ENCODE results near the gene LCORL. TPM values are rescaled to one million over a fixed set of nuclear protein-coding genes. Genes with fewer than 3 reads are reported as not detected.

LCORL gene
- total RNA-seq, 1 experiment from 2014 or later, result 18.0 TPM

DNA sequence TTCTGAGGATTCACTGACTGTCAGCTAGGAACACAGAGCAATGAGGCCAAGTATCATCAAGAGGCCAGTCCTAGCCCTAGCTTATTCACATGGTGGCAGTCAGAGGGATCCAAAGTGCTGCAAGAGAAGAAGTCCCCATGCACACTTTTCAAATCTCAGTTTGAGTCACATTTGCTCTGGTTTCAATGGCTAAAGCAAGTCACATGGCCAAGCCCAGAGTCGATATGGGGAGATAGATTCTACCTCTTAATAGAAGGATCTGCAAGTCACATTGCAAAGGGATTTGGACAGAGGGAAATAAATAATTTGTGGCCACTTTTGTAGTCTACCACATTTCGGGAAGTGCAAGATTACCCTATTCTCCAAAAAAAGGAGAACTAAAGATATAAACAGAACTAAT, 3.7 kb upstream of the LCORL start:
- peaks cover 4% of the 10 kb centered on the region for H3K79me2 ChIP-seq (ENCODE audit: insufficient read depth, low read length)
- no peak overlapping the region for H2AFZ ChIP-seq (ENCODE audit: low read depth, low read length, poor library complexity, severe bottlenecking)
- DNase-seq (ENCODE audit: low read depth, low spot score), result no peak
- POLR2A ChIA-PET, result no interaction called here
- H3K4me3 ChIP-seq (replicated peaks in 1 of 2; ENCODE audit: low read depth in 1 of 2, low read length in 2 of 2), result no peak overlapping the region
- H3K36me3 ChIP-seq (ENCODE audit: control insufficient read depth in 1 of 2, insufficient read depth in 2 of 2, low read length in 2 of 2), result no peaks in the 10 kb centered on the region
- no TSS peak for BruUV-seq (replicated peaks)
- CTCF ChIA-PET, result no interaction called here
- ATAC-seq, result no peak
- TF ChIP-seq JUND (IDR thresholded peaks at IDR 0.05), result no peak
- TF ChIP-seq CEBPB (IDR thresholded peaks at IDR 0.05; ENCODE audit: low read depth), result no peak
- TF ChIP-seq SRF (IDR thresholded peaks at IDR 0.05; ENCODE audit: low read depth), result no peak
- no peak for TF ChIP-seq EZH2 (IDR thresholded peaks at IDR 0.05)
- TF ChIP-seq, protein P1, sequence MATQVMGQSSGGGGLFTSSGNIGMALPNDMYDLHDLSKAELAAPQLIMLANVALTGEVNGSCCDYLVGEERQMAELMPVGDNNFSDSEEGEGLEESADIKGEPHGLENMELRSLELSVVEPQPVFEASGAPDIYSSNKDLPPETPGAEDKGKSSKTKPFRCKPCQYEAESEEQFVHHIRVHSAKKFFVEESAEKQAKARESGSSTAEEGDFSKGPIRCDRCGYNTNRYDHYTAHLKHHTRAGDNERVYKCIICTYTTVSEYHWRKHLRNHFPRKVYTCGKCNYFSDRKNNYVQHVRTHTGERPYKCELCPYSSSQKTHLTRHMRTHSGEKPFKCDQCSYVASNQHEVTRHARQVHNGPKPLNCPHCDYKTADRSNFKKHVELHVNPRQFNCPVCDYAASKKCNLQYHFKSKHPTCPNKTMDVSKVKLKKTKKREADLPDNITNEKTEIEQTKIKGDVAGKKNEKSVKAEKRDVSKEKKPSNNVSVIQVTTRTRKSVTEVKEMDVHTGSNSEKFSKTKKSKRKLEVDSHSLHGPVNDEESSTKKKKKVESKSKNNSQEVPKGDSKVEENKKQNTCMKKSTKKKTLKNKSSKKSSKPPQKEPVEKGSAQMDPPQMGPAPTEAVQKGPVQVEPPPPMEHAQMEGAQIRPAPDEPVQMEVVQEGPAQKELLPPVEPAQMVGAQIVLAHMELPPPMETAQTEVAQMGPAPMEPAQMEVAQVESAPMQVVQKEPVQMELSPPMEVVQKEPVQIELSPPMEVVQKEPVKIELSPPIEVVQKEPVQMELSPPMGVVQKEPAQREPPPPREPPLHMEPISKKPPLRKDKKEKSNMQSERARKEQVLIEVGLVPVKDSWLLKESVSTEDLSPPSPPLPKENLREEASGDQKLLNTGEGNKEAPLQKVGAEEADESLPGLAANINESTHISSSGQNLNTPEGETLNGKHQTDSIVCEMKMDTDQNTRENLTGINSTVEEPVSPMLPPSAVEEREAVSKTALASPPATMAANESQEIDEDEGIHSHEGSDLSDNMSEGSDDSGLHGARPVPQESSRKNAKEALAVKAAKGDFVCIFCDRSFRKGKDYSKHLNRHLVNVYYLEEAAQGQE (IDR thresholded peaks at IDR 0.05; ENCODE audit: low read depth), result no peak
- TF ChIP-seq FOSL1 (IDR thresholded peaks at IDR 0.05; ENCODE audit: low read depth), result no peak
- TF ChIP-seq POLR2A (IDR thresholded peaks at IDR 0.05; ENCODE audit: borderline replicate concordance, extremely low read depth, insufficient read depth, insufficient read length), result no peak
- TF ChIP-seq, protein P2, sequence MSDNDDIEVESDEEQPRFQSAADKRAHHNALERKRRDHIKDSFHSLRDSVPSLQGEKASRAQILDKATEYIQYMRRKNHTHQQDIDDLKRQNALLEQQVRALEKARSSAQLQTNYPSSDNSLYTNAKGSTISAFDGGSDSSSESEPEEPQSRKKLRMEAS (IDR thresholded peaks at IDR 0.05), result no peak
- no peak for TF ChIP-seq ELF1 (IDR thresholded peaks at IDR 0.05; ENCODE audit: borderline replicate concordance, low read depth)
- TF ChIP-seq POLR2AphosphoS5 (IDR thresholded peaks at IDR 0.05; ENCODE audit: low read depth, low read length), result no peak
- TF ChIP-seq EZH2phosphoT487 (IDR thresholded peaks at IDR 0.05; ENCODE audit: borderline replicate concordance), result no peak
- H3K4me2 ChIP-seq (ENCODE audit: low read length), result no peak overlapping the region
- H3K27me3 ChIP-seq (ENCODE audit: insufficient read depth, low read length), result no peaks in the 10 kb centered on the region
- H3K9ac ChIP-seq (ENCODE audit: low read length), result no peak overlapping the region
- intact Hi-C loops (cut with micrococcal nuclease), result no loop called here
- peaks cover 8% of the 10 kb centered on the region; the same call in 1 of the 2 replicates for H3K9me2 ChIP-seq (ENCODE audit: insufficient read depth)
- H3K27ac ChIP-seq (ENCODE audit: low read depth, low read length), result no peak overlapping the region
- RAD21 ChIA-PET (ENCODE audit: low non-redundant PET in 1 of 2, low total read pairs in 2 of 2, uncharacterized antibody in 2 of 2, unreplicated experiment in 2 of 2), result no interaction called here
- H3K4me1 ChIP-seq (ENCODE audit: control insufficient read depth in 1 of 2, insufficient read depth in 2 of 2, low read length in 2 of 2), result peaks cover 0 to 9% of the 10 kb centered on the region in 2 experiments; a peak in 2 of 4 replicates
- H4K20me1 ChIP-seq (ENCODE audit: insufficient read depth), result no peaks in the 10 kb centered on the region
- no peaks in the 10 kb centered on the region for H3K9me3 ChIP-seq (ENCODE audit: control insufficient read depth in 1 of 2, insufficient read depth in 1 of 2, low read depth in 1 of 2, low read length in 2 of 2)

Measured in HCT116 (cell line).